Body of pancreas (tissue), 4 donors: ENCODE results near the gene ATRN. TPM values are rescaled to one million over a fixed set of nuclear protein-coding genes. Genes with fewer than 3 reads are reported as not detected.
A peak's percentile ranks its signal among the peaks of the same experiment; 100 is the strongest.

Source experiments
- ATAC-seq: fragments of 150-250 bp; one replicate; pipeline ENCODE4 v1.9.1; 2016
- DNase-seq, 4 donors: peaks; one replicate each; pipeline ENCODE4 v3.0.0-alpha.2; 2019
- H3K27ac ChIP-seq, 4 donors: fragments of 200-600 bp; sonication (generic); 1 replicate in 3 of 4; 2 replicates in 1 of 4; pipeline versions ENCODE4 v1.5.1 to v1.6.1; 2016 to 2019; ENCODE audit warnings: mild to moderate bottlenecking in 1 of 4, mixed read lengths in 1 of 4, moderate library complexity in 1 of 4
- H3K27me3 ChIP-seq, 2 donors: fragments of 200-600 bp; sonication (generic); one replicate each; pipeline ENCODE4 v1.6.0; 2016; ENCODE audit warnings: mild to moderate bottlenecking in 1 of 2
- H3K36me3 ChIP-seq, 2 donors: fragments of 200-600 bp; sonication (generic); replicated peaks in 1 of 2; 2 replicates each; pipeline ENCODE4 v1.5.1; 2016; ENCODE audit warnings: low read depth in 2 of 2; ENCODE audit not compliant: insufficient read depth in 1 of 2
- H3K4me1 ChIP-seq: fragments of 200-600 bp; sonication (generic); one replicate; pipeline ENCODE4 v1.6.0; 2016
- H3K4me3 ChIP-seq, 2 donors: fragments of 200-600 bp; sonication (generic); 1 replicate in 1 of 2; 2 replicates in 1 of 2; pipeline ENCODE4 v1.5.1; 2016 to 2019
- H3K9me3 ChIP-seq, 3 donors: fragments of 200-600 bp; sonication (generic); 1 replicate in 2 of 3; 2 replicates in 1 of 3; pipeline ENCODE4 v1.5.1; 2016
- POLR2A ChIP-seq, 3 donors: fragments of 450-650 bp; IDR thresholded peaks; one replicate each; pipeline ENCODE4 v1.6.1; 2016; ENCODE audit warnings: antibody characterized with exemption in 3 of 3, mild to moderate bottlenecking in 2 of 3
- WGBS, 2 donors: methylation state at CpG; one replicate each; pipeline ENCODE4 v1.1.5; 2017; 5-methylcytosine and 5-hydroxymethylcytosine counted together
- intact Hi-C: fragments of 100-400 bp; cut with DNase I; formaldehyde crosslinking; loops from one replicate; pipeline ENCODE4 v1.15.1; 2023
- total RNA-seq, 2 donors: library from RNA; depleted of rRNA; stranded (reverse); fragments of >200 nt; gene quantifications; one replicate each; pipeline ENCODE4 v1.1.0, GENCODE V29; 2016
- TF ChIP-seq, protein P1 (sequence below), 7 experiments: fragments of 450-650 bp in 4 of 7; fragments of 200-600 bp in 3 of 7; sonication (generic) in 3 of 7; IDR thresholded peaks; one replicate each; pipeline ENCODE4 v1.5.1; 2016 to 2019; ENCODE audit warnings: antibody characterized with exemption in 7 of 7

The ATRN gene
- total RNA-seq, 2 donors from 2014 or later = 17.6 to 18.8 TPM

DNA sequence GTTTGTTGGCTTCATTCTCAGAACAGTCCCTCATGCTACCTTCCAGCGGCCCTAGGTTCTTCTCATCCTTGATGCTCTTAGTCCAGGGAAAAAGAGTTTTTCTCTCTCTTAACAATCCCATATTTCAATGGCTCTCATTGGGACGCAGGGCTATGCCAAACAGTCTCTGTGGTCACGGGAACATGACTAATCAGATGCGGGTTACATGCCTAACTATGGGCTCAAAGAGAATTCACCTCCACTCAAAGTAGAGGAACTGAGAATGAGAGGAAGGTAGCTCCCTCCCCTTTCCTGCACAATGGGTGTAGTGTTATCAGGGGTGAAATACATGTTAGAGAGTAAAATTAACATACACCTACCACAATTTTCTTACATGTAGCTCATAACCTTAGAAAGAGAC lies 18.1 kb upstream of the ATRN start:
- Histone ChIP-seq H3K4me3 (no peak overlapping the region), H3K36me3 (no peaks in the 10 kb centered on the region), H3K27ac (no peak overlapping the region), H3K4me1 (no peaks in the 10 kb centered on the region), H3K27me3 (no peaks in the 10 kb centered on the region), H3K9me3 (no peaks in the 10 kb centered on the region)
- intact Hi-C loops = no loop called here
- TF ChIP-seq, protein P1, sequence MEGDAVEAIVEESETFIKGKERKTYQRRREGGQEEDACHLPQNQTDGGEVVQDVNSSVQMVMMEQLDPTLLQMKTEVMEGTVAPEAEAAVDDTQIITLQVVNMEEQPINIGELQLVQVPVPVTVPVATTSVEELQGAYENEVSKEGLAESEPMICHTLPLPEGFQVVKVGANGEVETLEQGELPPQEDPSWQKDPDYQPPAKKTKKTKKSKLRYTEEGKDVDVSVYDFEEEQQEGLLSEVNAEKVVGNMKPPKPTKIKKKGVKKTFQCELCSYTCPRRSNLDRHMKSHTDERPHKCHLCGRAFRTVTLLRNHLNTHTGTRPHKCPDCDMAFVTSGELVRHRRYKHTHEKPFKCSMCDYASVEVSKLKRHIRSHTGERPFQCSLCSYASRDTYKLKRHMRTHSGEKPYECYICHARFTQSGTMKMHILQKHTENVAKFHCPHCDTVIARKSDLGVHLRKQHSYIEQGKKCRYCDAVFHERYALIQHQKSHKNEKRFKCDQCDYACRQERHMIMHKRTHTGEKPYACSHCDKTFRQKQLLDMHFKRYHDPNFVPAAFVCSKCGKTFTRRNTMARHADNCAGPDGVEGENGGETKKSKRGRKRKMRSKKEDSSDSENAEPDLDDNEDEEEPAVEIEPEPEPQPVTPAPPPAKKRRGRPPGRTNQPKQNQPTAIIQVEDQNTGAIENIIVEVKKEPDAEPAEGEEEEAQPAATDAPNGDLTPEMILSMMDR (IDR thresholded peaks at IDR 0.05) = no peak
- DNase-seq = no peak
- 80 to 90% methylated on average over 4 of the region's 4 CpGs for WGBS, 2 donors
- ATAC-seq = no peak

- no peak for TF ChIP-seq POLR2A (IDR thresholded peaks at IDR 0.05)
- TF ChIP-seq, protein P1 (IDR thresholded peaks at IDR 0.05) = no peak
- DNase-seq (no peak), ATAC-seq (no peak)
- no peaks in the 10 kb centered on the region for H3K27me3 ChIP-seq
- H3K9me3 ChIP-seq = no peaks in the 10 kb centered on the region
- H3K36me3 ChIP-seq = no peaks in the 10 kb centered on the region
- 74 to 80% methylated on average over 5 of the region's 5 CpGs for WGBS, 2 donors
- peaks cover 13% of the 10 kb centered on the region for H3K4me1 ChIP-seq
- intact Hi-C loops = no loop called here
- no peak overlapping the region for H3K27ac ChIP-seq
- no peak overlapping the region for H3K4me3 ChIP-seq
Observed at GRCh38 chr20:3454831-3455230, 16.0 kb upstream of the ATRN start.

GRCh38 chr20:3456648-3457047 lies 14.2 kb upstream of the ATRN start:
- Histone ChIP-seq H3K9me3 (no peaks in the 10 kb centered on the region), H3K27me3 (no peaks in the 10 kb centered on the region), H3K27ac (no peak overlapping the region), H3K4me1 (peaks cover 28% of the 10 kb centered on the region), H3K4me3 (no peak overlapping the region), H3K36me3 (no peaks in the 10 kb centered on the region)
- no peak for DNase-seq
- intact Hi-C loops = no loop called here
- TF ChIP-seq, protein P1 (IDR thresholded peaks at IDR 0.05) = no peak
- no peak for TF ChIP-seq POLR2A (IDR thresholded peaks at IDR 0.05)
- no peak for ATAC-seq
- 69 to 74% methylated on average over 4 of the region's 4 CpGs for WGBS, 2 donors

GRCh38 chr20:3459881-3460307 lies 10.9 kb upstream of the ATRN start:
- peak overlapping the region; percentile 50 to 76 (median 62) for H3K27ac ChIP-seq
- TF ChIP-seq, protein P1 (IDR thresholded peaks at IDR 0.05) = no peak
- TF ChIP-seq POLR2A (IDR thresholded peaks at IDR 0.05) = no peak

DNA sequence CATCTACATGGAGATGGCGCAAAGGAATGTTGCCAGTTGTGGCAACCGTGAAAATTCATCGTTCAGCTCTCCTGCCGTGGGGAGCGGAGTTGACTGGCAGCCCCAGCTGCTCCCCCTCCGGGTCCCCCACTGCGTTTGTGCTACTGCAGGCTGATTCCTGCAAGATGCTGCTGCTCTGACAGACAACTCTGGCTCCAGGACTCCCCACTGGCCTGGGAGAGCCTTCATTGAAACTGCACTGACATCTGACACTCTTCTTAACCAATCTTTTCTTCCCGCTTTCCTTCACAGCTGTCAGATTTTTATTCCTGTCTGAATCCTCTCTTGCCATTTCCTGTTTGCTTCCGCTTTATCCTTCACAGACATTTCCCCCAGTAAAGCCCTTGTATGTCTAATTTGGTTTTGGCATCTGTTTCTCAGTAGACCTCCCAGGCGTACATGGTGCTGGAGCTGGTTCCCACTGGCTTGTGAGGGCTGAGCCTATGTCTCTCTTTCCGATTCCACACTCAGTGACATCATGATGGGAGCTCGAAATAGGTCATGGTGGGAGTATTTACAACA lies 9.5 kb upstream of the ATRN start:
- intact Hi-C loops = no loop called here
- Histone ChIP-seq H3K4me1 (peaks cover 28% of the 10 kb centered on the region), H3K4me3 (no peak overlapping the region), H3K36me3 (no peaks in the 10 kb centered on the region), H3K9me3 (no peaks in the 10 kb centered on the region), H3K27ac (no peak overlapping the region), H3K27me3 (no peaks in the 10 kb centered on the region)
- 84 to 87% methylated on average over 12 of the region's 12 CpGs for WGBS, 2 donors
- DNase-seq = no peak
- TF ChIP-seq POLR2A (IDR thresholded peaks at IDR 0.05) = no peak
- TF ChIP-seq, protein P1 (IDR thresholded peaks at IDR 0.05) = no peak
- no peak for ATAC-seq

More at GRCh38 chr20:3459881-3460307, 10.9 kb upstream of the ATRN start:
- WGBS, 2 donors = 43 to 56% methylated on average over 1 of the region's 1 CpG
- Histone ChIP-seq H3K4me1 (peaks cover 28% of the 10 kb centered on the region), H3K27me3 (no peaks in the 10 kb centered on the region), H3K4me3 (no peak overlapping the region), H3K9me3 (no peaks in the 10 kb centered on the region), H3K36me3 (no peaks in the 10 kb centered on the region)
- DNase-seq = peak; percentile 76 to 89 (median 83)
- ATAC-seq = peak; percentile 88
- intact Hi-C loops = no loop called here
